GM23338 (cell line): Measurements from ENCODE around the gene GCSH. TPM values are rescaled to one million over a fixed set of nuclear protein-coding genes. Genes with fewer than 3 reads are reported as not detected.

Experiments
- ATAC-seq: fragments of 200-7000 bp; cut with Tn5 transposase; 3 replicates; pipeline ENCODE4 v1.9.1; 2020
- DNase-seq: peaks from one replicate; pipeline ENCODE4 v3.0.0-alpha.2; 2015; ENCODE audit warnings: low spot score
- H2AFZ ChIP-seq: fragments of 200-600 bp; sonication (generic); 2 replicates; pipeline ENCODE4 v1.8.0; 2016; ENCODE audit warnings: antibody characterized with exemption, mild to moderate bottlenecking, moderate library complexity
- H3F3A ChIP-seq: fragments of 200-600 bp; sonication (generic); replicated peaks from 2 replicates; pipeline ENCODE4 v1.8.0; 2017; ENCODE audit warnings: antibody characterized with exemption, mixed run types, low read depth
- H3K27ac ChIP-seq: fragments of 200-600 bp; sonication (generic); 2 replicates; pipeline ENCODE4 v1.6.1; 2016; ENCODE audit warnings: low read depth
- H3K27me3 ChIP-seq: fragments of 200-600 bp; sonication (generic); 2 replicates; pipeline ENCODE4 v1.8.0; 2016; ENCODE audit warnings: mild to moderate bottlenecking, mixed run types, moderate library complexity; ENCODE audit not compliant: insufficient read depth
- H3K36me3 ChIP-seq: fragments of 200-600 bp; sonication (generic); 2 replicates; pipeline ENCODE4 v1.8.0; 2016; ENCODE audit warnings: mild to moderate bottlenecking; ENCODE audit not compliant: insufficient read depth
- H3K4me1 ChIP-seq: fragments of 200-600 bp; sonication (generic); 2 replicates; pipeline ENCODE4 v1.8.0; 2016; ENCODE audit warnings: mild to moderate bottlenecking, moderate library complexity; ENCODE audit not compliant: insufficient read depth
- H3K4me2 ChIP-seq: fragments of 200-600 bp; sonication (generic); 2 replicates; pipeline ENCODE4 v1.7.1; 2017; ENCODE audit warnings: mixed run types
- H3K4me3 ChIP-seq: fragments of 200-600 bp; sonication (generic); 2 replicates; pipeline ENCODE4 v1.6.1; 2016; ENCODE audit warnings: mixed run types
- H3K79me2 ChIP-seq: fragments of 200-600 bp; sonication (generic); replicated peaks from 2 replicates; pipeline ENCODE4 v1.8.0; 2017; ENCODE audit warnings: mild to moderate bottlenecking; ENCODE audit not compliant: insufficient read depth
- H3K9me2 ChIP-seq: fragments of 200-600 bp; sonication (generic); 2 replicates; pipeline ENCODE4 v1.8.0; 2017; ENCODE audit not compliant: insufficient read depth
- H4K20me1 ChIP-seq: fragments of 200-600 bp; sonication (generic); replicated peaks from 2 replicates; pipeline ENCODE4 v1.8.0; 2017; ENCODE audit warnings: mild to moderate bottlenecking; ENCODE audit not compliant: insufficient read depth
- H3K27ac Mint-ChIP-seq: 2 replicates; pipeline ENCODE4 v1.8.0; 2020; ENCODE audit warnings: inconsistent platforms, mild to moderate bottlenecking, moderate library complexity, mixed read lengths
- H3K27me3 Mint-ChIP-seq: 3 replicates; pipeline ENCODE4 v1.8.0; 2022; ENCODE audit warnings: low read depth, mild to moderate bottlenecking, moderate library complexity, mixed read lengths, inconsistent platforms; ENCODE audit not compliant: insufficient read depth, poor library complexity
- H3K36me3 Mint-ChIP-seq: 3 replicates; pipeline ENCODE4 v1.8.0; 2021; ENCODE audit warnings: low read depth, mild to moderate bottlenecking, inconsistent platforms, moderate library complexity, mixed read lengths
- H3K4me1 Mint-ChIP-seq: 3 replicates; pipeline ENCODE4 v1.8.0; 2020; ENCODE audit warnings: mild to moderate bottlenecking, inconsistent platforms, mixed read lengths
- H3K4me3 Mint-ChIP-seq: 3 replicates; pipeline ENCODE4 v1.8.0; 2021; ENCODE audit warnings: moderate library complexity, mild to moderate bottlenecking, inconsistent platforms, mixed read lengths
- H3K9me3 Mint-ChIP-seq: 3 replicates; pipeline ENCODE4 v1.8.0; 2020; ENCODE audit warnings: moderate library complexity, mild to moderate bottlenecking, inconsistent platforms, mixed read lengths
- JUNB ChIP-seq: IDR thresholded peaks from one replicate; pipeline ENCODE4 v1.6.1; 2016; ENCODE audit warnings: antibody characterized with exemption; ENCODE audit not compliant: unreplicated experiment
- ZNF114 ChIP-seq: fragments of 250-450 bp; sonication (Bioruptor Pico); IDR thresholded peaks from 2 replicates; pipeline ENCODE4 v1.5.0; 2020; ENCODE audit warnings: mild to moderate bottlenecking, moderate library complexity
- polyA plus RNA-seq: library from polyadenylated mRNA; unstranded; fragments of >200 nt; fragmentation: Nextera tagmentation; extraction: Ambion mirVana; gene quantifications from 2 replicates; pipeline ENCODE4 v1.2.1, GENCODE V29; 2016
- total RNA-seq: library from RNA; depleted of rRNA; stranded (reverse); fragments of >200 nt; shearing (Covaris generic); gene quantifications from 2 replicates; pipeline ENCODE4 v1.2.3, GENCODE V29; 2014
- TF ChIP-seq, protein P1 (sequence below), 2 experiments: fragments of 200-600 bp in 1 of 2; sonication (generic) in 1 of 2; conservative IDR thresholded peaks; 2 replicates each; pipeline versions ENCODE4 v1.5.1 to v1.6.1; 2016 to 2017; ENCODE audit warnings: antibody characterized with exemption in 2 of 2, low read depth in 2 of 2, mild to moderate bottlenecking in 2 of 2, moderate library complexity in 1 of 2
- TF ChIP-seq, protein P2 (sequence below): IDR thresholded peaks from one replicate; pipeline ENCODE4 v1.6.1; 2018; ENCODE audit warnings: antibody characterized with exemption; ENCODE audit not compliant: unreplicated experiment

Gene GCSH
- total and polyA plus RNA-seq, 2 experiments from 2014 or later, result 118 to 389 TPM

DNA sequence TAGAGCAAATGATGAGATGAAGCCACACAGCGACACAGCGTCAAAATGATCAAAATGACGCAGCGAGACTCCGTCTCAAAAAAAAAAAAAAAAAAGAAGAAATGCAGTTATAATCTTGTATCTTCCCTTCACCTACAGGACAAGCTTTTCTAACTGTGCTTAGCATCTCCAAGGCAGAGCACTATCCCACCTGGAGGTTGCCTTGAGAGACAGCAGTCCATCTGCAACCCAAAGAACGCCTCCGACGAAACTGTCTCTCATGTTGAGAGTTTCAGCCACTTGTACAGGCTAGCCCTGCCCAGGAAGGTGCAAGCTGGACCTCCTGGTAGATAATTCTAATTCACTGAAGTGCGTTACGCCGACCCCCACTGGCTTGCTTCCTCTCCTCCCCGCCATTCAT, 46.7 kb upstream of the GCSH start:
- Mint-ChIP-seq H3K27ac (peak overlapping the region; percentile 91), H3K9me3 (no peaks in the 10 kb centered on the region), H3K4me3 (no peak overlapping the region), H3K36me3 (no peaks in the 10 kb centered on the region), H3K4me1 (peaks cover 6% of the 10 kb centered on the region), H3K27me3 (peaks cover 4% of the 10 kb centered on the region)
- no peaks in the 10 kb centered on the region for H3K36me3 ChIP-seq
- H3F3A ChIP-seq, result no peaks in the 10 kb centered on the region
- DNase-seq, result no peak
- H3K4me2 ChIP-seq, result no peak overlapping the region
- H4K20me1 ChIP-seq, result no peaks in the 10 kb centered on the region
- H3K4me1 ChIP-seq, result no peaks in the 10 kb centered on the region
- no peaks in the 10 kb centered on the region for H3K79me2 ChIP-seq
- no peak for TF ChIP-seq ZNF114 (CRISPR knock-in tag)
- TF ChIP-seq, protein P1, sequence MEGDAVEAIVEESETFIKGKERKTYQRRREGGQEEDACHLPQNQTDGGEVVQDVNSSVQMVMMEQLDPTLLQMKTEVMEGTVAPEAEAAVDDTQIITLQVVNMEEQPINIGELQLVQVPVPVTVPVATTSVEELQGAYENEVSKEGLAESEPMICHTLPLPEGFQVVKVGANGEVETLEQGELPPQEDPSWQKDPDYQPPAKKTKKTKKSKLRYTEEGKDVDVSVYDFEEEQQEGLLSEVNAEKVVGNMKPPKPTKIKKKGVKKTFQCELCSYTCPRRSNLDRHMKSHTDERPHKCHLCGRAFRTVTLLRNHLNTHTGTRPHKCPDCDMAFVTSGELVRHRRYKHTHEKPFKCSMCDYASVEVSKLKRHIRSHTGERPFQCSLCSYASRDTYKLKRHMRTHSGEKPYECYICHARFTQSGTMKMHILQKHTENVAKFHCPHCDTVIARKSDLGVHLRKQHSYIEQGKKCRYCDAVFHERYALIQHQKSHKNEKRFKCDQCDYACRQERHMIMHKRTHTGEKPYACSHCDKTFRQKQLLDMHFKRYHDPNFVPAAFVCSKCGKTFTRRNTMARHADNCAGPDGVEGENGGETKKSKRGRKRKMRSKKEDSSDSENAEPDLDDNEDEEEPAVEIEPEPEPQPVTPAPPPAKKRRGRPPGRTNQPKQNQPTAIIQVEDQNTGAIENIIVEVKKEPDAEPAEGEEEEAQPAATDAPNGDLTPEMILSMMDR (conservative IDR thresholded peaks at IDR 0.05; ENCODE audit: low read depth in 2 of 2), result peak in 1 of 2 experiments; percentile 17; a peak in 1 of 4 replicates
- peak overlapping the region; percentile 90; the same call in 1 of the 2 replicates for H2AFZ ChIP-seq
- ATAC-seq, result peak; percentile 40
- H3K9me2 ChIP-seq, result no peaks in the 10 kb centered on the region
- no peaks in the 10 kb centered on the region for H3K27me3 ChIP-seq
- no peak overlapping the region for H3K27ac ChIP-seq
- no peak overlapping the region for H3K4me3 ChIP-seq

DNA sequence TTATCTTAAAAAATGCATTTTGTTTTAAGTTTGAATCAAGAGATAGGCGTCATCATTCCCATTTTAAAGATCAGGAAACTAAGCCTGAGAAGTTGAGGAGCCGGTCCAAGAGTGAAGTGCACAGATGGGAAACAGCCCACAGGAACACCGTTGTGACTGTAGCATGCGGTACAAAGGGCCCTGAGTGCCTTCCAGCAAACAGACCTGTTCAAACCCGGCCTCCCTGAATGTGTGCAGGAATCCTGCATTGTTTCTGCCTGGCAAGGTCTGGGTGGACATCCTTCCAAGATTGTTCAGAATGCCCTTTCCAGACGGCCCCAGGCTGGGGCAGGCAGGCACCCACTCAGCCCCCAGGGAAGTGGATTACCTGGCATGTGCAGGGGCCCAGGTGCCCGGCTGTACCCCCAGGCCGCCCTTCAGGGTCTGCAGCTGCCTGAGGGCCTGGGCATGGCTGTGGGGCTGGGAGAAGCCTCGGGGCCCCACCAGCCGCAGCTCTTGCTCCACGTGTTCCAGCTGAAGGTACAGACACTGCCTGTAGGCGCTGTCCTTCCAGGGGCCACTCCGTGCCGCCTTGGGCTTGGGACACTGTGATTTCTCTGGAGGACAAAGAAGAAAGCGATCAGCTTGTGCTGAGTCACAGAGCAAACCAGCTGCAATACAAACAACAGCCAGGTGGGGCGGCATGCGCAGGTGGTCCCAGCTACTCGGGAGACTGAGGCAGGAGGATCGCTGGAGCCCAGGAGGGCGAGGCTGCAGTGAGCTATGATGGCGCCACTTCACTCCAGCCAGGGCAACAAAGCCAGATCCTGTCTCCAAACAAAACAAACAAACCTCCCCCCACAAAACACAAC, 45.0 kb upstream of the GCSH start:
- Histone ChIP-seq H3K27ac (no peak overlapping the region; the same call in 1 of the 2 replicates), H2AFZ (peak overlapping the region; percentile 76; the same call in 1 of the 2 replicates), H4K20me1 (no peaks in the 10 kb centered on the region), H3K9me2 (no peaks in the 10 kb centered on the region), H3K4me1 (peaks cover 10% of the 10 kb centered on the region; the same call in 1 of the 2 replicates), H3K36me3 (no peaks in the 10 kb centered on the region), H3K79me2 (no peaks in the 10 kb centered on the region), H3K4me2 (no peak overlapping the region), H3F3A (no peaks in the 10 kb centered on the region), H3K4me3 (no peak overlapping the region), H3K27me3 (no peaks in the 10 kb centered on the region)
- peak; percentile 72 for ATAC-seq
- Mint-ChIP-seq H3K4me1 (peaks cover 19% of the 10 kb centered on the region), H3K27ac (peak overlapping the region; percentile 92), H3K36me3 (no peaks in the 10 kb centered on the region), H3K27me3 (peaks cover 4% of the 10 kb centered on the region), H3K9me3 (no peaks in the 10 kb centered on the region), H3K4me3 (no peak overlapping the region)
- no peak for TF ChIP-seq JUNB
- TF ChIP-seq, protein P2, sequence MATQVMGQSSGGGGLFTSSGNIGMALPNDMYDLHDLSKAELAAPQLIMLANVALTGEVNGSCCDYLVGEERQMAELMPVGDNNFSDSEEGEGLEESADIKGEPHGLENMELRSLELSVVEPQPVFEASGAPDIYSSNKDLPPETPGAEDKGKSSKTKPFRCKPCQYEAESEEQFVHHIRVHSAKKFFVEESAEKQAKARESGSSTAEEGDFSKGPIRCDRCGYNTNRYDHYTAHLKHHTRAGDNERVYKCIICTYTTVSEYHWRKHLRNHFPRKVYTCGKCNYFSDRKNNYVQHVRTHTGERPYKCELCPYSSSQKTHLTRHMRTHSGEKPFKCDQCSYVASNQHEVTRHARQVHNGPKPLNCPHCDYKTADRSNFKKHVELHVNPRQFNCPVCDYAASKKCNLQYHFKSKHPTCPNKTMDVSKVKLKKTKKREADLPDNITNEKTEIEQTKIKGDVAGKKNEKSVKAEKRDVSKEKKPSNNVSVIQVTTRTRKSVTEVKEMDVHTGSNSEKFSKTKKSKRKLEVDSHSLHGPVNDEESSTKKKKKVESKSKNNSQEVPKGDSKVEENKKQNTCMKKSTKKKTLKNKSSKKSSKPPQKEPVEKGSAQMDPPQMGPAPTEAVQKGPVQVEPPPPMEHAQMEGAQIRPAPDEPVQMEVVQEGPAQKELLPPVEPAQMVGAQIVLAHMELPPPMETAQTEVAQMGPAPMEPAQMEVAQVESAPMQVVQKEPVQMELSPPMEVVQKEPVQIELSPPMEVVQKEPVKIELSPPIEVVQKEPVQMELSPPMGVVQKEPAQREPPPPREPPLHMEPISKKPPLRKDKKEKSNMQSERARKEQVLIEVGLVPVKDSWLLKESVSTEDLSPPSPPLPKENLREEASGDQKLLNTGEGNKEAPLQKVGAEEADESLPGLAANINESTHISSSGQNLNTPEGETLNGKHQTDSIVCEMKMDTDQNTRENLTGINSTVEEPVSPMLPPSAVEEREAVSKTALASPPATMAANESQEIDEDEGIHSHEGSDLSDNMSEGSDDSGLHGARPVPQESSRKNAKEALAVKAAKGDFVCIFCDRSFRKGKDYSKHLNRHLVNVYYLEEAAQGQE, result no peak
- TF ChIP-seq, protein P1 (conservative IDR thresholded peaks at IDR 0.05; ENCODE audit: low read depth in 2 of 2), result peak; percentile 63 to 68
- DNase-seq, result peak; percentile 75
